HepG2 (cell line): ENCODE measurements around the gene SPRYD4. TPM values are rescaled to one million over a fixed set of nuclear protein-coding genes. Genes with fewer than 3 reads are reported as not detected.

Source experiments
- AGO1 ChIP-seq: fragments of 200-400 bp; formaldehyde crosslinking; IDR thresholded peaks from 2 replicates; pipeline ENCODE4 v1.6.1; 2017; ENCODE audit warnings: mild to moderate bottlenecking, low read depth, low read length, moderate library complexity; ENCODE audit not compliant: poor library complexity, severe bottlenecking
- ATF7 ChIP-seq, 2 experiments: fragments of 450-650 bp in 1 of 2; sonication (generic) in 1 of 2; formaldehyde crosslinking in 1 of 2; IDR thresholded peaks; 2 replicates each; pipeline versions ENCODE4 v1.4.0 to v1.6.1; 2016 to 2020; ENCODE audit warnings: antibody characterized with exemption in 1 of 2, mild to moderate bottlenecking in 1 of 2, missing genetic modification reagents in 1 of 2
- ERF ChIP-seq: IDR thresholded peaks from 2 replicates; pipeline ENCODE4 v1.6.1; 2018; ENCODE audit warnings: missing biosample characterization, missing genetic modification reagents
- FOXJ3 ChIP-seq: sonication (generic); formaldehyde crosslinking; IDR thresholded peaks from 2 replicates; pipeline ENCODE4 v1.4.0; 2020; ENCODE audit warnings: missing genetic modification reagents, mild to moderate bottlenecking, borderline replicate concordance
- KDM1A ChIP-seq: IDR thresholded peaks from 2 replicates; pipeline ENCODE4 v1.6.1; 2016; ENCODE audit warnings: missing compliant biosample characterization
- MED1 ChIP-seq: sonication (generic); formaldehyde crosslinking; IDR thresholded peaks from 2 replicates; pipeline ENCODE4 v1.4.0; 2020; ENCODE audit warnings: missing genetic modification reagents
- MZF1 ChIP-seq: sonication (generic); formaldehyde crosslinking; IDR thresholded peaks from 2 replicates; pipeline ENCODE4 v1.8.1; 2023; ENCODE audit warnings: mild to moderate bottlenecking, missing genetic modification reagents, borderline replicate concordance
- RFX1 ChIP-seq: fragments of 450-650 bp; IDR thresholded peaks from 2 replicates; pipeline ENCODE4 v1.6.1; 2017
- ZBTB40 ChIP-seq, 2 experiments: fragments of 450-650 bp in 1 of 2; sonication (generic) in 1 of 2; formaldehyde crosslinking in 1 of 2; IDR thresholded peaks; 2 replicates each; pipeline versions ENCODE4 v1.6.1 to v1.8.0; 2016 to 2022; ENCODE audit warnings: antibody characterized with exemption in 1 of 2, mild to moderate bottlenecking in 1 of 2, missing genetic modification reagents in 1 of 2
- ZEB1 ChIP-seq: IDR thresholded peaks from 2 replicates; pipeline ENCODE4 v1.6.1; 2012; ENCODE audit warnings: mild to moderate bottlenecking, low read depth, inconsistent platforms; ENCODE audit not compliant: insufficient replicate concordance
- ZNF446 ChIP-seq: sonication (generic); formaldehyde crosslinking; IDR thresholded peaks from 2 replicates; pipeline ENCODE4 v1.5.0; 2020; ENCODE audit warnings: mild to moderate bottlenecking, missing genetic modification reagents
- ZNF605 ChIP-seq: sonication (generic); formaldehyde crosslinking; IDR thresholded peaks from 2 replicates; pipeline ENCODE4 v1.8.0; 2022; ENCODE audit warnings: mild to moderate bottlenecking, missing genetic modification reagents
- ZNF761 ChIP-seq: sonication (generic); formaldehyde crosslinking; conservative IDR thresholded peaks from 2 replicates; pipeline ENCODE4 v1.4.0; 2020; ENCODE audit warnings: mild to moderate bottlenecking, missing genetic modification reagents
- ZNF850 ChIP-seq: sonication (generic); formaldehyde crosslinking; conservative IDR thresholded peaks from 2 replicates; pipeline ENCODE4 v1.9.0; 2021; ENCODE audit warnings: mild to moderate bottlenecking, missing genetic modification reagents
- ZSCAN22 ChIP-seq: sonication (generic); formaldehyde crosslinking; IDR thresholded peaks from 2 replicates; pipeline ENCODE4 v1.4.0; 2020; ENCODE audit warnings: mild to moderate bottlenecking, missing genetic modification reagents
- polyA plus RNA-seq, 8 experiments: library from polyadenylated mRNA; depleted of rRNA in 3 of 8; stranded (reverse) in 7 of 8; unstranded in 1 of 8; fragments of >200 nt; fragmentation: Illumina TruSeq in 4 of 8; extraction: Trizol in 4 of 8; gene quantifications; 2 replicates each; pipeline versions ENCODE4 v1.2.1 to v1.2.3, GENCODE V29; 2011 to 2016; ENCODE audit warnings: low read depth in 4 of 8, missing spikeins in 1 of 8, mixed read lengths in 1 of 8; ENCODE audit not compliant: insufficient read depth in 1 of 8
- total RNA-seq, 5 experiments: library from RNA; depleted of rRNA; stranded (reverse); fragments of >200 nt; fragmentation: Illumina TruSeq; extraction: Trizol; gene quantifications; 2 replicates each; pipeline ENCODE4 v1.2.3, GENCODE V29; 2016; ENCODE audit warnings: low read depth in 1 of 5
- TF ChIP-seq, protein P1 (sequence below): sonication (generic); formaldehyde crosslinking; IDR thresholded peaks from 2 replicates; pipeline ENCODE4 v1.5.1; 2020; ENCODE audit warnings: mild to moderate bottlenecking, missing genetic modification reagents
- TF ChIP-seq, protein P2 (sequence below): IDR thresholded peaks from 2 replicates; pipeline ENCODE4 v1.6.1; 2016; ENCODE audit warnings: low read depth

The SPRYD4 gene
- total and polyA plus RNA-seq, 2 of the 13 experiments (the other 11 are each of a cell fraction or from before 2014, with no cell fraction given), result 3.9 to 4.5 TPM

DNA sequence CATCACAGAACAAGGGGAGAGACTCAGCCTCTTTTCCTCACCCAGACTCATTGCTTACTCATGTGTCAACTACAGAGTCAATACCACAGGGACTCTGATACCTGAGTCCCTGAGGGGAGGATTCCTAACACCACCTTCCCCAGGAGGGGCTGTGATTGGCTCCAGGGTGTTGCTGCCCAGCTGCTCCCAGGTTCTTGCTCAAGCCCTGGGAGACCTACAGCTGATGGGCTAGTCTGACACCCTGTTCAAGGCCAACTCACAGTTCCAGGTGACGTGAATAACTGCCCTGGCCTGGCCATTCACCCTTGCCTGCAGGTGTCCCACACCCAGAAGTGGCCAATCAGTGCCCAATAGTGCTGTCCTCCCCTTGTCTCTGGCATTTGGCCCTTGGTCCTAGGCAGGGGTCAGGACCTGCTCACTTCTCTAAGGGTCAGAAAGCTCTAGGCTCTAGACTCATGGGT, 8.6 kb downstream of the SPRYD4 start (continued):
- TF ChIP-seq, protein P1, sequence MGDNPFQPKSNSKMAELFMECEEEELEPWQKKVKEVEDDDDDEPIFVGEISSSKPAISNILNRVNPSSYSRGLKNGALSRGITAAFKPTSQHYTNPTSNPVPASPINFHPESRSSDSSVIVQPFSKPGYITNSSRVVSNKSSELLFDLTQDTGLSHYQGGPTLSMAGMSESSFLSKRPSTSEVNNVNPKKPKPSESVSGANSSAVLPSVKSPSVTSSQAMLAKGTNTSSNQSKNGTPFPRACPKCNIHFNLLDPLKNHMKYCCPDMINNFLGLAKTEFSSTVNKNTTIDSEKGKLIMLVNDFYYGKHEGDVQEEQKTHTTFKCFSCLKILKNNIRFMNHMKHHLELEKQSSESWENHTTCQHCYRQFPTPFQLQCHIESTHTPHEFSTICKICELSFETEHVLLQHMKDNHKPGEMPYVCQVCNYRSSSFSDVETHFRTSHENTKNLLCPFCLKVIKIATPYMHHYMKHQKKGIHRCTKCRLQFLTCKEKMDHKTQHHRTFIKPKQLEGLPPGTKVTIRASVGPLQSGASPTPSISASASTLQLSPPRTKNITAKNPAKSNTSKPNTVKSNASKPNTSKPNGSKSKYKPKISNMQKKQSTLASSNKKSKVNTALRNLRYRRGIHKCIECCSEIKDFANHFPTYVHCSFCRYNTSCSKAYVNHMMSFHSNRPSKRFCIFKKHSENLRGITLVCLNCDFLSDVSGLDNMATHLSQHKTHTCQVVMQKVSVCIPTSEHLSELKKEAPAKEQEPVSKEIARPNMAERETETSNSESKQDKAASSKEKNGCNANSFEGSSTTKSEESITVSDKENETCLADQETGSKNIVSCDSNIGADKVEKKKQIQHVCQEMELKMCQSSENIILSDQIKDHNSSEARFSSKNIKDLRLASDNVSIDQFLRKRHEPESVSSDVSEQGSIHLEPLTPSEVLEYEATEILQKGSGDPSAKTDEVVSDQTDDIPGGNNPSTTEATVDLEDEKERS (CRISPR knock-in tag), result no peak
- no peak for TF ChIP-seq ATF7 (IDR thresholded peaks at IDR 0.05)
- no peak for TF ChIP-seq ATF7 (CRISPR knock-in tag; IDR thresholded peaks at IDR 0.05)
- TF ChIP-seq ERF, result no peak
- TF ChIP-seq ZSCAN22 (CRISPR knock-in tag), result no peak
- TF ChIP-seq ZNF605 (CRISPR knock-in tag), result no peak
- TF ChIP-seq FOXJ3 (CRISPR knock-in tag), result no peak
- TF ChIP-seq ZNF761 (CRISPR knock-in tag), result no peak
- TF ChIP-seq, protein P2, sequence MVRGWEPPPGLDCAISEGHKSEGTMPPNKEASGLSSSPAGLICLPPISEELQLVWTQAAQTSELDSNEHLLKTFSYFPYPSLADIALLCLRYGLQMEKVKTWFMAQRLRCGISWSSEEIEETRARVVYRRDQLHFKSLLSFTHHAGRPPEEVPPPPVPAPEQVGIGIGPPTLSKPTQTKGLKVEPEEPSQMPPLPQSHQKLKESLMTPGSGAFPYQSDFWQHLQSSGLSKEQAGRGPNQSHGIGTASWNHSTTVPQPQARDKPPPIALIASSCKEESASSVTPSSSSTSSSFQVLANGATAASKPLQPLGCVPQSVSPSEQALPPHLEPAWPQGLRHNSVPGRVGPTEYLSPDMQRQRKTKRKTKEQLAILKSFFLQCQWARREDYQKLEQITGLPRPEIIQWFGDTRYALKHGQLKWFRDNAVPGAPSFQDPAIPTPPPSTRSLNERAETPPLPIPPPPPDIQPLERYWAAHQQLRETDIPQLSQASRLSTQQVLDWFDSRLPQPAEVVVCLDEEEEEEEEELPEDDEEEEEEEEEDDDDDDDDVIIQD (CRISPR knock-in tag), result no peak
- peak; percentile 10; the same call in 1 of the 2 replicates for TF ChIP-seq MED1 (CRISPR knock-in tag)
- peak; percentile 61 for TF ChIP-seq ZEB1
- TF ChIP-seq KDM1A (CRISPR knock-in tag), result no peak
- no peak for TF ChIP-seq MZF1
- TF ChIP-seq ZNF850, result no peak
- no peak for TF ChIP-seq ZBTB40 (IDR thresholded peaks at IDR 0.05)
- no peak for TF ChIP-seq ZBTB40 (CRISPR knock-in tag; IDR thresholded peaks at IDR 0.05)
- no peak for TF ChIP-seq AGO1
- TF ChIP-seq ZNF446 (CRISPR knock-in tag), result no peak
- no peak for TF ChIP-seq RFX1
